NCI-H526 treated with DMSO at 0.1 percent for 48 hours (cell line): Measurements from ENCODE around the gene PKNOX2.
A peak's percentile ranks its signal among the peaks of the same experiment; 100 is the strongest.

Experiments
- DNase-seq: peaks from one replicate; lab custom pipeline; 2025; lab: John Stamatoyannopoulos, UW

PKNOX2 gene, protein sequence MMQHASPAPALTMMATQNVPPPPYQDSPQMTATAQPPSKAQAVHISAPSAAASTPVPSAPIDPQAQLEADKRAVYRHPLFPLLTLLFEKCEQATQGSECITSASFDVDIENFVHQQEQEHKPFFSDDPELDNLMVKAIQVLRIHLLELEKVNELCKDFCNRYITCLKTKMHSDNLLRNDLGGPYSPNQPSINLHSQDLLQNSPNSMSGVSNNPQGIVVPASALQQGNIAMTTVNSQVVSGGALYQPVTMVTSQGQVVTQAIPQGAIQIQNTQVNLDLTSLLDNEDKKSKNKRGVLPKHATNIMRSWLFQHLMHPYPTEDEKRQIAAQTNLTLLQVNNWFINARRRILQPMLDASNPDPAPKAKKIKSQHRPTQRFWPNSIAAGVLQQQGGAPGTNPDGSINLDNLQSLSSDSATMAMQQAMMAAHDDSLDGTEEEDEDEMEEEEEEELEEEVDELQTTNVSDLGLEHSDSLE

DNA sequence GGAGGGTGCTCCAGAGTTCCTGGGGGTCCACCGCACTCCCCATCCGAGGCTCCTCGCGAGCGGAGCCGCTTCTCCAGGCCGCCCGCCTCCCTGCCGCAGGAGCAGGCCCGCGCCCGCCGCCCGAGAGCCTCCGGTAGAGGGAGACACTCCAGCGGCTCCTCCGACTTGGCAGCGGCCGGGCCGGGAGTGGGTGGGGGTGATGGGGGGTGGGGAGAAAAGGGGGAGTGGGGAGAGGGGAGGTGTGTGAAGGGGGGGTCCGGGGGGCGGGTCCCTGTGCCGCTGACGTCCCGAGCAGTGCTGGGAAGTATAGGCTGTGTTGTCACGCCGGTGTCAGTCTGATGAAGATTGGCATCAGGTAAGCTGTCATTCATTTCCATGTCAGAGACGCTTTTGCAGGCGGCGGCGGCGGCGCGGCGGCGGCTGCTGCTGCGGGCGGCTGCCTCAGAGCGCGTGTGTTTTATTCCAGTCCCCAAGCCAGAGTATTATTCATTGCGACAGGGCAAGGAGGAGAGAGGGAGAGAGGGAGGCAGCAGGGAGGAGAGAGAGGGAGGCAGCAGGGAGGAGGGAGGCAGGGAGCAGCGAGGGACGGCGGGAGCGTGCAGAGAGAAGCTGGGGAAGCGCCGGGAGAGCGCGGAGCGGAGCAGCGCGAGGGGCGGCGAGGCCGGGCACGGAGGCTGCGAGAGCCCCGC is at the start of gene PKNOX2:
Gene PKNOX2 (plus strand): TSS at position 330 of the 689 bp plus-strand sequence. CDS start 186,555 bp downstream, outside the sequence.
- peak; percentile 81 for DNase-seq

DNA sequence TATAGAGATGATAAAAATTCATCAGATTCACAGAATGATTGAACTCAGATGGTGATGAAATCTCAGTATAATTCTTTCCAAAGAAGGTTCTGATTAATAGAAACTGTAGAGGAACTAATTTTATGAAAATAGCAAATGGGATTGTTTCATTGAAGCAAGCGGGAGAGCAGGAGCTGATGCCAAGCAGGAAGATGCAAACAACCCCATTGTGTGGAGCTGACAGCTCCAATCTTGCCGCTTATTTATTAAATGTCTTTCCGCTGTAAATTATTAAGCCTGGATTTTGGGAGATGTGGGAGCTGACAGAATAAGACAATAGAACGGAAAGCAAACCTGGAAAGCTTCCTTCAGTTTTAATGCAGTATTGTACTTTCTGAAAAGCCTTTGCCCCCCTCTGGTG is 47.1 kb upstream of the PKNOX2 start:
- DNase-seq, result no peak

DNA sequence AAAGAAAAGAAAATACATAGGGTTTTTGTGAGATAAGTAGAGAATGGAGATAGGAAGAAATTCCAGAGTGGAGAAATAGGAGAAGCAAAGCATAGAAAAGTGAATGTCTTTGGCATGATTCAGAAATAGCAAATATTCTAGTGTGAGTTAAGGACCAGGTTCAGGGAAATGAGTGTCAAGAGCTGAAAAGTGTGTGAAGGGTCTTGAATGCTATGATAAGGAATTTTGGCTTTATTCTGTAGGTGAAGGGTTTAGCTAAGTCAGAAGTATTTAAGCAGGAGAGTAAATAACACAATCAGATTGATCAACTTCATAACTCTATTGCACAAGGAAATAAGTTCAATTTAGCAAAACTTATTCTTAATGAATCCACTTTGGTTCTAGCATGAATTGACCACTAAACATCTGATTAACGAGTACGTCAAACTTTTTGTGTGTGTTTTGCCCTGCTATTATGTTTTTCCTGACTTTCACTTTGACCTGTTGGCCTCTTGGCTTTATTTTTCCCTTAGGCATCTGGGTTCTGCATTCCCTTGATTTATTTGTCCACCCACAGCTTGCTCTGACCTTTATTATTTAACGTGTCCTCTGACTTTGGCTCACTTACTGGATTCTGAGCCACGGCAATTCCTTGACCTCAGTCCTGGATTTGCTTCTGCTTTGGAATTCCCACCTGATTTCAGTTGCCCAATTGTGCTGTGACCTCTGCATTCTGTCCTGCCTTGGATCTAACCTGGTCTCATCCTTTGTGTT is 41.2 kb upstream of the PKNOX2 start:
- no peak for DNase-seq

DNA sequence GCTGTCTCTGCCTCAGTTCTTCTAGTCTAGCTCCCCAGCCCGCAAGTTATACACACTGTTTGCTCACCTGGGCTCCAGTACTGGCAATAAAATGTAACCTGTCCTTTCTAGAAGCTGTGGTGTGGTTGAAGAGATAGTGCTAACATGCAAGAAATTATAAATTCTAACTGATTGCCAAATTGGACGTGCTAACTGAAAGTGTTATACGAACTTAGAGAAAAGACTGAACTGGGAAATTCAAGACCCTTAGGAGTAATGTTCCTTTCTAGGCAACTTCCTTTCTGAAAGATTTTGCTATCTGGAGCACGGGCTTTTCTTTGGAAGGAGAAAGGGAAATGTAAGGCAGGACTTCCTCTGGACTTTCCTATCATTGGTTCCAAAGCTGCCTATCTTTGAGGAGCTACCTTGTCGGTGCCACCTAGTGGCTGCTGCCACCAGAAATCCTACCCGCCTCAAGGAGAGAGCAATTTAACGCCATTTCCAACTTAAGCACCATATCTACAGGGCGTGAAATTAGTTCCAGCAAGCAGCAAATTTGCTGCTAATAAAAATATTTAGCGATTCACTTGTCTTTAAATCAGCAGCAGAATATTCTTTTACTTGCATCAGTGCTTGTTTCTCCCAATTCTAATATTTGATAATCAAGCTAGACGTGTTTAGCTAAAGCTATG is 40.5 kb upstream of the PKNOX2 start:
- no peak for DNase-seq

DNA sequence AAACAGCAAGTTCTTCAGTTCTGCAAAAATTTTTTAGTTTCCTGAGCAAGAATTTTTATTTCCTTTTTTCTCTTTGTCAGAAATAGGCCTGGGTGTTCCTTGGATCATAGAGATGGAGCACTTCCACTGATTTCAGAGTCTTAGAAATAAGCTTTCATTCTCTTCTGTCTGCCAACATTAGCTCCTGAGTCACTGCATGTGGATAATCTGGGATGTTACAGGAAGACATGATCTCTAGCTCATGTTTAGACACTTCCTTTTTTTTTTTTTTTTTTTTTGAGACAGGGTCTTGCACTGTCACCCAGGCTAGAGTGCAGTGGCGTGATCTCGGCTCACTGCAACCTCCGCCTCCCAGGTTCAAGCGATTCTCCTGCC is 39.9 kb upstream of the PKNOX2 start:
- DNase-seq, result no peak

DNA sequence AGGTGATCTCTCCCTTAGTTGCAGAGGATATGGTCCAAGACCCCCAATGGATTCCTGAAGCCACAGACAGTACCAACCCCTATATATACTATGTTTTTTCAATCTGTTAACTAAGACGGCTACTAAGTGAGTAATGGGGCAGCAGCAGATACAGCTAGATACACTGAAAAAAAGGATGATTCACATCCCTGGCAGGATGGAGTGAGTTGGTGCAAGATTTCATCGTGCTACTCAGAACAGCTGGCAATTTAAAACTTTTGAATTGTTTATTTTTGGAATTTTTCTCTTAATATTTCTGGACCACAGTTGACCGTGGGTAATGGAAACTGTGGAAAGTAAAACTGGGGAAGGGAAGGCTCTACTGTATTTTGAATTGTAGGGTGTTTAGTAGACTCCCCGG is 36.1 kb upstream of the PKNOX2 start:
- no peak for DNase-seq

DNA sequence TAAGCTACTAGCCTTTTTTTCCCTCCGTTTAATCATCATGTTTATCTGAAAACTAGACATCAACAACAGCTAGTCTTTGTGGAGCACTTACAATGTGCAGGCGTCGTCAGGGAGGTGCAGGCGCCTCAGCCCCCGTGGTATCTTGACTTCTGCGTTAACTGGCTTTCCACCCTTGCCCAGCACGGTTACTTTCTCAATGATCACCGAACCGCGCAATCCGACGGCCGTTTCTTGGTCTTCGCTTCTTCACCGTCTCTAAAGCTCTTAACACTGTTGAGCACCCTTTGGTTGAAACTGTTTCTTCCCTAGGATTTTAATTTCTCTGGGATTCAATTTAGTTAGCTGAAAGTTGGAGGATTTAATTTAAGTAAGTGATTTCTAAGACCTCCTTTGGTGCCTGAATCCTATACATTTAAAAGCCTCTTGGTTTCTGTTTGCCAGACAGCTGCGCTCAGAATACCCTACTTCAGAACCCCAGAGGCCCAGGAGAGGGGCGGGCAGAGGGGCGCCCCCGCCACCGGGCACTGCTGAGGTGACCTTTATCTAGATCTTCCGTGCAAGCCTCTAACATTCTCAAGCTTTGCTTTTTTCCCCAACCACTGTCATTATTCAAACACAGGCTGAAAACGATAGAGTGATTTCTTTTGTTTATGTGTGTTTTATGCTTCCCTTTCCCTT is 35.1 kb upstream of the PKNOX2 start:
- DNase-seq, result no peak

DNA sequence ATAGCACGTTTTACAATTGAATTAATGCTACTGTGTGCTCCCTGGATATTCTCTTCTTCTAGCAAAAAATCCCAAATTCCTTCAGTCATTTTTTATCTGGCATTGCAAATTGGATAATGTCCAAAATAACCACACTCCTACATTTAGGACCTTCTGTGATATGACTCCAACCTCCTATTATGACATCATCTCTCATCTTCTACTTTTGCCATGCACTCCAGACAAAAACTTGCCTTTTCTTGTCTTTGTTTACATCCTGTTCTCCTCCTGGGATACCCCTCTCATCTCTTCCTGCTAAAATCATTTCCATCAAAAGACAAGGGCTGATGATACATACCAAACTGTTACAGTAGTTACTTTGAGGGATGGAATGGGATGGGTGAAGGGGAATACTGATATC is 32.5 kb upstream of the PKNOX2 start:
- no peak for DNase-seq

DNA sequence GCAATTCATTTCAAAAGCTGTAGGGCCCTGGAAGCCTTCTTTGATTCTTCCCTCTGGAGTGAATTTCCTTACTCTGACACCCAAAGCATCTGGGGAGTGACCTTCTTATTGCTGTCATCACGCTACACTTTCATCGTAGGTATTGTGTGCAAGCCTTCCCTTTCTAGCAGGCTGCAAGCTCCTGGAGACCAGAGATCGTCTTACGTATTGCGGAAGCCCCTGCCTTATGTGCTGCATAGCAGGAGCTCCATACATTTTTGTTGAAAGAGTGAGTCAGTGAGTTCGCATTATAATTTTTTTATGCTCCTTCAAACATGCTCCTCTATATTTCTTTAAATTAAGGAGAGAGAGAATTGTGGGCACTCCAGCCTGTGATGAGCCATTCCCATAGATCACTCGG is 32.0 kb upstream of the PKNOX2 start:
- no peak for DNase-seq

DNA sequence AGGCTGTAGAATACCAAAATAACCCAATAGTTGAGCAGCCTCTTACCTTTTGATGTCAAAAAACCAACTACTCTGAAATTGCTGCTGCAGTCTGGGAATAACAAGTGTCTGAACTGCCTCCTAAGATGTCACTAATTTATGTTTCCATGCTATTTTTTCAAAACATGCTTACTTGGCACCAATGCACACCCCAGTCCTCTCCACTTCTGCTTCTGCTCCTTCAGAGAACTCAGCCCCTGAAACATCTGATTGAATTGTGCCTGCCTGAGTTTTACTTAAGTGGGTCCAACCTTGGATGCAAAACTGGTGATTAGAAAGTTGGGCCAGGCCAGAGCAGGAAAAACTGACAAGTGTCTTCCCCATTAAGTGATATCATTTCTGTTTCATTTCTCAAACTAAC is 28.6 kb upstream of the PKNOX2 start:
- no peak for DNase-seq

DNA sequence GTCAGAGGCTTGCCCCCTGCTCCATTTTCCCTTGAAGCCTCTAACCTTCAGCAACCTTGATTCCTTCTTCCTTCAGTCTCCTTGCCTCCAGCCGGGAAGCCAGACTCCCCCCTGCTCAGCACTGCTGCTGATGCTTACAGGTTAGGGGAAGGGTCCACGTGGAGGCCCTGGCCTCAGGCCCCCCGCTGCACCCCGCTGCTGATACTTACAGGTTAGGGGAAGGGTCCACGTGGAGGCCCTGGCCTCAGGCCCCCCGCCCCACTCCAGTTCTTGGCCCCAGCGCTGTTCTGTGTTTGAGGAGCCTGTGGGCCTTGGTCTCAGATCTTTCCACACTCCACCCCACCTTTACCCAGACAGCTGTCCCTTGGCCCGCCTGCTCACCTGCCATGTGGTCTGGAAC is 25.6 kb upstream of the PKNOX2 start:
- no peak for DNase-seq

DNA sequence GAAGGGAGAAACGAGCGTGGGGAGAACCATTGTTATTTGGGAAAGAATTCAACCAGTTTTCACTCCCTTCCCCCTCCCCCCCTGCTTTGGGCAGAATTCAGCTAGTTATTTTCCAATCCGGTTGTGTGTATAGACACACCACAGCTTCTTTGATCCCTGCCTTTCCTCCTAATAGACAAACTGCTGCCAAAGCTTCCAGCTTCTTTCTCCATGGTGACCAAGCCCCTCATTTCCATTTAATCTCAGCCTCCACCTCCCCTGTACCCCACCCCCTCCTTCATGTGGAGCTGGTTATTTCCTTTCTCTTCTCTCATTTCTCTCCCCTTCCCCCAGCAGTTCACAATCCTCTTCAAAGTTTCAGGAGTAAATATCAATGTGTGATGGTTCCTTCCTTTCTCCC is 24.8 kb upstream of the PKNOX2 start:
- no peak for DNase-seq

DNA sequence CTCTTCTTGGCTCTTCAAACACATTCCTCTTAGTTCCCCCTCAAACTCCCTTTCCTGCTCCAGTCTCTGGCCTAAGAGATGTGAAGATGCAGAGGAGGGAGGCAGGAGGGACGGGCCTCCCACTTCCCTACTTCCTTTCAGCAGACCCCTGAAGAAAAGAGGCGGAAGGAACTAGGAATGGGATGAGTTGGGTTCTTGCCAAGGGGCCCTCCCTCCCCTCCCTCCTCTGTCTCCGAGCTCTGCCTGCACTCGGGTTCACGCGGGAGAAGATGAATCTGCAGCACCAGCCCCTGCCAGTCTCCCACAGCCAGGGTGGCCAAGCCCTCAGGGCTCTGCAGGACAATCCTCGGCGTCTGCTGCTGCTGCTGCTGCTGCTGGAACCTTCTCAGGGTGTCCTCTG is 24.3 kb upstream of the PKNOX2 start:
- no peak for DNase-seq

DNA sequence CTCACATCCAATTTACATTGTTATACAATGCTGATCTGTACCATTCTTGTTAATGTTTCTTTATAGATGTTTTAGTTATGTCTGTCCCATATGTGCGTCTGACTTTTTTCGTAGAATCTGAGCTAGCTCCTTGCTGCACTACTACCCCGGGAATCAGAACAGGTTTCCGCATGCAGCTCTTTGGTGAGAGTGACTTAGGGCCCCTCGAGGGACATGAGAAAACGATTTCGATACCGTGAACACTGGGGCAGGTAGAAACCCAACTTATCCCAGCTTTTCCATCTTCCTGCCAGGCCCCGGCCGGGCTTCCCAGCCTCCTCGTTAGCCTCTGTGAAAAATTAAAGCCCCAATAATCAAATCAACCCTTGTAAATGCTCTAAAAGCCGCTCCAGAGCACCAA is 23.4 kb upstream of the PKNOX2 start:
- no peak for DNase-seq

DNA sequence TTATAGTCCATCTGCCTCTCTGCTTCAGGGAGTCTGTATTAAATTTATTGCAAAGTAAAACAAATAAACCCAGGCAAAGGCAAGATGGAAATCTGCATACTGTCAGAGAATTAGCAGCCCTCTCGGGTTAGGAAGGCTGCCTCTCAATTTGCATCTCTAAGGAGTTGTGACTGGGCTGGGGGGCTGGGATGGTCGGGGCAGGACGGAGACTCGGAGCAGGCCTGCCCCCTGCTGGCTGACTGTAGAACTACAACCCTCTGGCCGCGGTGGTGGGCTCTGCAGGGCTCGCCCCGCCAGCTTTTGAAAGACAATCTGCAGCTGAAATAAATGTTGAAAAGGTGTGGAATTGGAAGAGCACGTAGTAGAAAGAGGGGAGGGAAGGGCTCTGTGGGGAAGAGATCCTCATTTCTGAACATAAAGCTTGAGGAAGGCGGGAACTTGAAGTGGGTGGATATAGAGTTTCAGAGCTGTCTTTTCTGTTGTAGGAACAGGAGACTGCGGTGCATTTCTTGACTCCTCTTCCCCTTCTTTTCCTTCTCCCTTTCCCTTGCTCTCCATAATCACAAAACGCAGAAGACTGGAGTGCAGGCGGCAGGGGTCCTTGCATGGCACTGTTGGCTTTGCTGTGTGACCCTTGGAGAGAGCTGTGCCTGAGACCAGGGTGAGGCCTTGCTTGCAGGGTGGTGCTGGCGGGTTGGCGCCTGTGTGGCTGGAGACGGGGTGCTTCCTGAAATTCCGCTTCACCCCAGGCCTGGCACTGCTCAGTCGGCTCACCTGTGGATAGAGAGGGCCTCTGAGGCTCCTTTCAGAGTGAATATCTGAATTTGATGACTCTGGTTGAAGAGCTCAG is 22.6 kb upstream of the PKNOX2 start:
- DNase-seq, result peak; percentile 99

DNA sequence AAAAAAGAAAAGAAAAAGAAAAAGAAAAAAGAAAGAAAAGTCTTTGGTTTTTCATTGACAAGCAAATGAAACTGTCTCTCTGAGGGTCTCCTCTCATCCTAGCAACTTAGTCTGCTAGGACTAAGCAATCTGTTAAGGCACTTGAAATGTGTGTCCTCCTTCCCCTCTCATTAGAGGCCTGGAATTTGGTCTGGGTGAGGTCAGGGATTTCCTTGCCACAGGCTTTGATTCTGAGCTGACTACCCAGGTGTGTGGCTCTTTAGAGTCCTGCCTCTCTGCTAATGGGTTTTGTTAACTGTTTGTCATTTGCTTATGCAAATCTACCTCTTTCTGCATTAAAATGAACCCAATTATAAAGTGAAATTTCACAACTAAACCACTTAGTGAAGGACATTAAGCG is 18.3 kb upstream of the PKNOX2 start:
- peak; percentile 82 for DNase-seq

DNA sequence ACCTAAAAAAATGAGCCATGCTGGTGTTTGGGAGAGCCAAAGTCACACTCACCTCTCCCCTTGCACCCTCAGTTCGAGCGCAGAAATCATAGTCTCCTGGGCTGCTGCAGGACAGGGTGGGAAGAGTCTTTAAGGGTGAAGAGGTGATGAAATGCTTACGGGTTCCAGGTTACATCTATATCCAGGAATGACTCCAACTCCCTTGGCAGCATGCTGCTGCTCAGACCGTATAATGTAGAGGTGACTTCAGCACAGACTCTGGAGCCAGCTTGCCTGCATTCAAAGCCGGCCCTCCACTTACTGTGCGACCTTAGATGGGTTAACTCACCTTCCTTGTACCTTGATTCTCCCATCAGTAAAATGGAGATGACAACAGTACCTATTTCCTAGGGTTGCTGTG is 17.3 kb upstream of the PKNOX2 start:
- no peak for DNase-seq

DNA sequence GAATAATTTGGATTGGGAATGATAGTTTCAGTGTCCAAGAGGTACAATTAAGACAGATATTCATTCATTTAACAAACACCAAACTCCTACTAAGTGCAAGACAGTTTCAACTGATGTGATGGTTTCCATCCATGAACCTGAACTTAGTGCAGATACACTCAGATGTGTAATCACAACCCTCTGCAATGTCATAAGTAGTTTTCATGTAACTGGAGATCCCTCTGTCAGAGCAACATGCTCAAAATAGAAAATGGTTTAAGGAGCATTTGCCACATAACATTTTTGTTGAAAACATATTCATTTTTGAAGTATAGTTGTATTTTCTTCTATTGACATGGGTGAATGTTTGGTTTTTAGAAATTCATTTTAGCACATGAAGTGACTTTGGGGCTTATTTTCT is 16.5 kb upstream of the PKNOX2 start:
- no peak for DNase-seq

DNA sequence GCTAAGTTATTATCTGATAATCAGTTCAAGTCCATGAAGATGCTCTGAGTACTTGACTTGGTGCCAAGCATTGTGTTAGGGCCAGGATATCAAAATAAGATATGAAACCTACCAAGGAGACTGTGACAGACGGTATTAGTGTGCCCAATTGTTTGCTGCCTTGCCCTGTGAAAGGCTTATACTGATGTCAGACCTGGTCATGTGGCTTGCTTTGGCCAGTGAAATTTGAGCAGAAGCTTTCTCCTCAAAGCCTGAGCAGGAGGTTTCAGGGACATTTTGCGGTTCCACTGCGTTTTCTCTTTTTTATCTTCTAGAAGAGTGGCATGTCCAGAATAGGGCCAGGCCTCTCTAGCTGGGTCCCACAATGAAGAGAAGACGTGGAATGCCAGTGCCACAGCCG is 15.8 kb upstream of the PKNOX2 start:
- DNase-seq, result no peak

DNA sequence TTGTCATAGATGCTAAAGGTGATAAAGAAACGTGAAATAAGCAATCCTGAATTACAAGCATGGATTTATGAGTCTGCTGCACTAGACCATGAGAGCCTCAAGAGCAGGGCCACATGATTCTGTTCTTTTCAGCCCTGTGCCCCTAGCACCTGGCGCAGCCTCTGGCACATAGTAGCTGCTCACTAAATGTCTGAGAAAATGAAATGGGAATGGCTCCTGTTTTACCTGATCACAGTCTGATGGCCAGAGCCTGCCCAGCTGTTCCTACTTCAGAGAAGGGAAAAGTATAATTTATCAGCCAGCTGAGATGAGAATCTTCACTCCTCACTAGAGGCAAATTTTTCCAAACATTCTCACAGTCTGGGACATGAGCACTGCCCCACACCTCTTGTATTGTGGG is 10.7 kb upstream of the PKNOX2 start:
- DNase-seq, result no peak
